Measurements from ENCODE around the gene GLRX.
"Not testable (repeated sequence)": the region's sequence is repeated elsewhere in the genome, so short reads cannot be mapped to it uniquely, and the experiment has no call there.

GLRX gene

GRCh38 chr5:95811461-95812073 lies 11.0 kb downstream of the GLRX start:
- in situ Hi-C loops (cut with MboI; ENCODE audit: low sequenced_read_pairs), result not testable (repeated sequence)

DNA sequence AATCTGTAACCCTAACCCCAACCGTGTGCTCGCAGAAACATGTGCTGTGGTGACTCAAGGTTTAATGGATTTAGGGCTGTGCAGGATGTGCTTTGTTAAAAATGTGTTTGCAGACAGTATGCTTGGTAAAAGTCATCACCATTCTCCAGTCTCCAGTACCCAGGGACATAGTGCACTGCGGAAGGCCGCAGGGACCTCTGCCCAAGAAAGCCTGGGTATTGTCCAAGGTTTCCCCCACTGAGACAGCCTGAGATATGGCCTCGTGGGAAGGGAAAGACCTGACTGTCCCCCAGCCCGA lies 11.5 kb downstream of the GLRX start:
- in situ Hi-C loops (cut with MboI; ENCODE audit: low sequenced_read_pairs), result not testable (repeated sequence)

GRCh38 chr5:95810305-95811125 lies 12.0 kb downstream of the GLRX start:
- in situ Hi-C loops (cut with MboI; ENCODE audit: low sequenced_read_pairs), result no loop called here

- in situ Hi-C loops (cut with MboI; ENCODE audit: low sequenced_read_pairs), result no loop called here
Measured at GRCh38 chr5:95809414-95809960, 13.0 kb downstream of the GLRX start.

DNA sequence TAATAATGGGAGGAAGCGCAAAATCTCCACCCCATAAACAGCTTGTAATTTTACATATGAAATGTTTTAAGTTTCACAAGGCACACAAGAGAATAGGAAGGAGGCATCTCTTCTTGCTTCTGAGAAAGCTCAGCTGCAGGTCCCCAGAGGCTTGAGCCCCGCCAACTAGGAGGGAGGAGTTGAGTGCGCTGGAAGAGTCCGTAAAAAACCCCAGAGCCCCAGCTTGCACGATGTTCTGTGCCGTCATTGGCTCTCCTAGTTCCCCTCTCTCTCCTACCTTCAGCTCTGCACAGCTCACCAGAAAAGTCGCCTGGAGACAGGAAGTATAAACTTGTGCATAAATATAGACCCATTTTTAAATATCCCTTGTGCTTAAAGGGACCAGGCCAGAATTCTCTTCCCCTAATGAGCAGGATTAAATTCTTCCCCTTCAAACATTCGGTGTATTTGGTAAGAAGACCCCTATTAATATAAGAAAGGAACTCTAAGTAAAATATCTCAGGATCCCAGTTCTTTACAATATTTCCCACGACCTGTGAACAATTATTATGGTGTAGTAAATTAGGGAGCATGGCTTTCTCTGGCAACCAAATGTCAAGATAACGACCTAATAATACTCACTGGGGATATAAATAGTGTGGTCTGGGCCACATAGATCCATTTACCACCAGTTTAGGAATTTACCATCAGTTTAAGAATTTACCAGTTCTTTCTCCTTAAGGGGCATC lies 13.7 kb downstream of the GLRX start:
- in situ Hi-C loops (cut with MboI; ENCODE audit: low sequenced_read_pairs), result no loop called here

DNA sequence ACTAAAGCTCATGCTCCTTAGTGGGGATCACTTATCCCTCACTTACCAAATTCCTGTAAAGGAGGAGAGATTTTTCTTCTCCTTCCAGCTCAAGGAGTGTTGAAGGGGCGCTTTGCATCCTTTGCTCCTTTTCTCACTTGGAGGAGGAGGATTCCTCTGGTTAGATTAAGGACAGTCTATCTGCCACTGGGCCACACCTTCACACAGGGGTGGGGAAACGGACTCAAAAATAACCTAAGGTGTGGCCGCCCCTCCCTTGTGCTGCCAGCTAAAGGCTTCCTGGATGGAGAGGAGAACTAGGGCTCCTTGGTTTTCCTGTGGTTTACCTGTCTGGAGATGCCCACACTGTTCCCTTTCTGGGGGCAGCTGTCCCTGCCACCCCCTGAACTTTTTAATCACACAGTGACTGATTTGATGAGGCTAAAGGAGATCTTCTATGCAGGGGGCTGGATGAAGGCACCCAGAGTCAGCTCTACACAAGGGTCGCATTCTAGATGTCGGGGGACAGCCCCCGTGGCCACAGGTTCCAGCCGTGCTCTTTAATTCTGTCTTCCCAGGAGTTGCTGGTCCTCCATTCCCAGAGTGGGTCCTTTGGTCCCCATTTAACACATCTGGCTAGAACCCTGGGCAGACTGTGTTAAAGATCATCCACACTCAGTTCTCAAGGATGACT lies 14.4 kb downstream of the GLRX start:
- in situ Hi-C loops (cut with MboI; ENCODE audit: low sequenced_read_pairs), result no loop called here

DNA sequence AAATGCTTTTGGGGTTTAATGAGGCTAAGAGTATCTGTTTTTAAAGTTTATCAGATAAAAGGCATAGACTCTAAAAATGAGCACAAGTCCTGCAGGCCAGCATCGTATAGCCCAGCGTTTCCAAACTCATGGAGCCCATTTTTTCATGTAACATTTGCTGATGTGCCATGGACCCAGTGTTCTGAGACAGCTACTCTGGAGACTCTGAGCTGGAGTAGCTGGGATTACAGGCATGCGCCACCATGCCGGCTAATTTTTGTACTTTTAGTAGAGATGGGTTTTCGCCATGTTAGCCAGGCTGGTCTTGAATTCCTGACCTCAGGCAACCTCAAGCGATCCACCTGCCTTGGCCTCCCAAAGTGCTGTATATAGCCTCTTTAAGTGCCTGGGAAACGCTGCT lies 15.8 kb downstream of the GLRX start:
- in situ Hi-C loops (cut with MboI; ENCODE audit: low sequenced_read_pairs), result no loop called here

DNA sequence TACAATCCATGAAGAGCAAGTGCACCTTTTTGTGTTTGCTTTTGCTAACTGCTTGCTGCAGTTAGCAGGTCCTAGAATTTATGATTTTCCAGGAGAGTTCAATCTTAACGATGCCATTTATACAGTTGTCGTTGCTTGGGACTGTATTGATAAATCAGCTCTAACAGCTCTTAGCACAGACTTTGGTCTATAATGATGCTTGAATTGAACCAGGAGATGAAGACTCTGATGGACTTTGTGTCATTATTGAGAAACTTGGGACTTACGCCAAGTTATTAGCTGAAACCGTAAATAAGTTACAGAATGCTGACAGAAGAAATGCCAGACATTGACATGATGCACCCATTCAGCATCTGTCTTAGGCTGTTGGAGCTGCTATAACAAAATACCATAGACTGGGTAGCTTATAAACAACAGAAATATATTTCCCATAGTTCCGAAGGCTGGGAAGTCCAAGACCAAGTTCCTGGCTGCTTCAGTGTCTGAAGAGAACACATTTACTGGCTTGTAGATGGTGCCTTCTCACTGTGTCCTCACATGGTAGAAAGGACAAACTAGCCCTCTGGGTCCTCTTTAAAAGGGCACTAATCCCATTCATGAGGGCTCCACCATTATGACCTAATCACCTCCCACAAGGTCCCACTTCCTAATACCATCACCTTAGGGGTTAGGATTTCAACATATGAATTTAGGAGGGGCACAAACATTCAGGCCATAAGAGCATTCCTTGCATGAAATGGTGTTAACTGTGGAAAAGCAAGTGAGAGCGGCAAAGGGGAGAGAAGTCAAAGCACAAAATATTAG lies 17.6 kb downstream of the GLRX start:
- in situ Hi-C loops (cut with MboI; ENCODE audit: low sequenced_read_pairs), result no loop called here

DNA sequence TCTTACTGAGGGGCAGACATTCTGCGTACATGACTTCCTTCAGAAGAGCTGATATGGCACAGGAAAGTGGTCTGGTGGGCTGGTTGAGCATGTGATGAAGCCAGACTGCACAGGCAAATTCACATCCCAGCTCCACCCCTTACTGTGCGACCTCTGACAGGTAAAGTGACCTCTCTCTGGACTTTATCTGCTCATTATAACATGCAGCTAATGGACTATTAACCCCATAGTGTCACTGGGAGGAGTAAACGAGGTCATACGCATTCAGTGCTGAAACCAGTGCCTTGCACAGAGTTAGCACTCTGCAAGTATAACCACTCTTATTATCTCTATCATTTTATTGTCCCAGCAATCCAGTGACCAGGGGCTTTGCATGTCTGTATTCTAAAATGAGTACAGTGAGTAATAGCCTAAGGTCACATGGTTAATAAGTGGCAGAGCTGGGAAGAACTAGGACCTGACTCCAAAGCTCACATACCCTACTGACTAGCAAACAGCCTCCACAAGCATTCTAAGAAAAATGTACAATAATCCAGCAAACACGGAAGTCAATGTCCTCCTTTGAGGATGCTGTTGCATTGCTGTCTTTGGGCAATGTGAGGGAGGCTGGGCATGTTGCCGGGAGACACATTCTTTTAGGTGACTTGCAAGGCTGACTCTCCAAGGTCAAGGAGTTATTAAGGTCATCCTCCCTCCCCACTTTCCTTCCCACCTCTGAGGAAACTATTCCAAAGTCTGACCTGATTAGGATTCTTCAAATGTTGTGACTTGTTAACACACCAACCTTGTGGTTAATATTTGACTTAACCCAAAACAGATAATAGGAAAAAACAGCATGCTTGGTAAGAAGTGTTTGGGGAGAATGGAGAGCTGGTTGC lies 19.0 kb downstream of the GLRX start:
- in situ Hi-C loops (cut with MboI; ENCODE audit: low sequenced_read_pairs), result no loop called here

DNA sequence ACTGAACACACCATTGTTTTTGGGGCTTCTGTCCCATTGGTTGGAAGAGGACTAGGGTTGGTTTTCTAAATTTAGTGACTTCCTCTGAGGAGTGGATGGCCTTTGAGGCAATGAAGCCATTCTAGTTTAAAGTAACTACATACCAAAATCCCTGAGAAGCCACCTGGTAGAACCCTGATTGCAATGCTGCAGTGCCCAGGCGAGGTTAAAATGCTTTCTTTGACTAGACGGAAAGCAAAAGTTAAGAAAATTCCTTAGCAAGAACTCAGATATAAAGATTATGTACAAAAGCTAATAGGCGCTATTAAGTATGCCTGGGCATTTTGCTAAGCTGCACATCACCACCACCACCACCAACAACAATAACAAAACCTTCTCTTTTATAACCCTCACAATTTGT lies 20.6 kb downstream of the GLRX start:
- in situ Hi-C loops (cut with MboI; ENCODE audit: low sequenced_read_pairs), result no loop called here

DNA sequence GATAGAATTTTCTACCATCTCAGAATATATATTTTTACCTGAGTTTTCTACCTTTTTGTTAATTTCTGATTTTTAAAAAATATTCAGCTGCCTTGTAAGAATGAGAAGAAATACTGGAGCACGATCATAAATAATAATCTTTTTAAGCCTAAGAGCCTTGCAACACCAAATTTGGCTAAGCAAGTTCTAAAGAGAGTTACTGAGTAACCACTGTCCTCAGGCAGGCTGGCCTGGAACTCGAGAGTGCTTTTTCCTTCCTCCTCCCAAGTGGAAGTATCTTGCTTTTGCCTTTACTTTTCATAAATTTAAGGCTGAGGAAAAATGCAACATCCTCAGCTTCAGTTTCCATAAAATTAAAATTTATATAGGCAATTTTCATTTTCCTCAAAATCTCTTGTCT lies 21.0 kb downstream of the GLRX start:
- in situ Hi-C loops (cut with MboI; ENCODE audit: low sequenced_read_pairs), result no loop called here

- in situ Hi-C loops (cut with MboI; ENCODE audit: low sequenced_read_pairs), result no loop called here
Measured at GRCh38 chr5:95800553-95800952, 22.0 kb downstream of the GLRX start.

DNA sequence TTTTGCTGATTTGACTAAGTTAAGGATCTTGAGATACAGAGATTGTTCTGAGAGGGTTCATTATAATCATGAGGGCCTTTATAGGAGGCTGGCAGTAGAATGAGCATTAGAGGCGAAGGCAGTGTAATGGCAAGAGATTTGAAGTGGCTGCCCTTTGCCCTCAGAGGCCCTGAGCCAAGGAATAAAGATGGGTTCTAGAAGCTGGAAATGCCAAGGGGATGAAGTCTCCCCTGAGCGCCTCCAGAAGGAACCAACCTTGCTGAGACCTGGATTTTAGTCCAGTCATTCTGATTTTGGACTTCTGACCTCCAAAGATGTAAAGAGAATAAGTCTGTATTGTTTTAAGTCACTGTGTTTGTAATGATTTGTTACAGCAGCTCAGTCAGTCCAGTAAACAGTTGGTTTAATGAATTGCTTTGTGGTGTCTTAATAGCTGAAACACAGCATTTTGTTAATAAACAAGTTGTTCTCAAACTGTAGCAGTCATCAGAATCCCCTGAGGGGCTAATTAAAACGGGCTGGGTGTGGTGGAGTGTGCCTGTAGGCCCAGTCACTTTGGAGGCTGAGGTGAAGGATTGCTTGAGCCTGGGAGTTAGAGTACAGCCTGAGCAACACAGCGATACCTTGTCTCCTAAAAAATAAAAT lies 23.2 kb downstream of the GLRX start:
- in situ Hi-C loops (cut with MboI; ENCODE audit: low sequenced_read_pairs), result no loop called here

DNA sequence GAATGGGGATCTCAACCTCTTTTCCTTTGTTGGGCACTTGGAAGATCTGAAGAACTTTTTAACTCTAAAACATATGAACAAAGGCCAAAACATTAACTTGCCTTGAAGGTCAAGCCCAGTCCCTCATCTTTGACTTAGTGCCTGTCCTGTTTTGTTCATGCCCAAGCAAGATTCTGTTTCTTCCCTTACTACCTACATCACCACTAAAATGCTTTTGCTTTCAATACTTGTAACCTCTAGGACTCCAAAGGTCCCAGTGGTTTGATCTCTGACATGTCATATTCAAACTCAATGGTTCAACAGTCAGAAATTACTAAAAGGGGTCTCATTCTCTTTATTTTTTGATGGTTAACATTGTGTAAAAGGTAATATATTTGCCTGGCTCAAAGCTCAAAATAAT lies 24.0 kb downstream of the GLRX start:
- in situ Hi-C loops (cut with MboI; ENCODE audit: low sequenced_read_pairs), result no loop called here

DNA sequence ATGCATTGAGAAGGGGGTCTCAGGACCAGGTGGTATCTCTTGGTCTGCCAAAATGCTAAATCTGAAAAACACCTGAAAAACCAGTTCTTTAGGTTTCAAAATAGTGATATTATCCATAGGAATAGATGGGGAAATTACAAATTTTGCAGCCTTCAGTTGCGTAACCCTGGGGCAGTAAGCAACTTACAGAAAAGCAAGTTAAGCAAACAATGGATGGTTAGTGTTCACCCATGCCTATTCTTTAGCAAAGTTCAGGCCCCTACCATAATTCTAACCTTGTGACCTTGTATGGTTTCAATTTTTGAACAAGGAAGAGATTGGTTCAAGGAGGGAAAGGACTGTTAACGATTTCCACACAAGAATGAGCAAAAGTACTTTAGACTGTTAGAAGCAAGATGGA lies 24.5 kb downstream of the GLRX start:
- in situ Hi-C loops (cut with MboI; ENCODE audit: low sequenced_read_pairs), result no loop called here

DNA sequence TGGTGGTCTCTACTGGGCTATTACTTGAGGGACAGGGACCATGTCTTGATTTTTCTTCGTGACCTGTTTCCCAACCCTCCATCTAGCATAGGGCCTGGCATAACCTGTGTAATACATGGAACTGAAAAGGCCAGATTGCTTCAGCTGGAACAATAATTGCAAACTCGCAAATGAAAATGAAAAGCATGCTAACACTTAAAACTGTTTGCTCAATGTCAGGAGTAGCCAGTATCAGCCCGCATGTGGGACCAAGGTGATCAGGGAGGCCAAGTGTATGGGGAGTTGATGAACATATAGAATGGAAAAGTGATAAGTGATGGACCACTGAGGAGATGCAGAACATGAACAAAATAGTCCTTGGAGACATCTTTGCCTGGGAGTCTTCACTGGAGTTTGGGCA lies 25.2 kb downstream of the GLRX start:
- in situ Hi-C loops (cut with MboI; ENCODE audit: low sequenced_read_pairs), result no loop called here

DNA sequence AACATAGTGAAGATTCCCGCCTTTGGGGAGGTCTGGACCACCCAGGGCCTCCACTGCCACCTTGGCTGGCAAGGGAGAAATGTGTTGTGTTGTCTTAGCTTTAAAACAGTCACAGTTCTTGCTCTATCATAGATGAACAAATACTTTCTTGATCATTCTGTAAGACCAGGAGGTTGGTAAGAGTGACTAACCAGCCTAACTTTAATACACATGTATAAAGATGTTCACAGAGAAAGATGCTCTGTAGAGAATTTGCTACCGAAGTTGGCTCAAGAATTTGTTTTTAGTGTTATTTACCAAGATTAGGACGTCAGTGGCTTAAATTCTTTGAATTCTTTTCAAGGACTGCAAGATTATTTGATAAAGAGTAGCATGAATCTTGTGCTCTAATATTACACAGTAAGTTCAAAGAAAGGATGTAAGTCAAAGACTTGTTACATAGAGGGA lies 28.4 kb downstream of the GLRX start:
- in situ Hi-C loops (cut with MboI; ENCODE audit: low sequenced_read_pairs), result no loop called here

DNA sequence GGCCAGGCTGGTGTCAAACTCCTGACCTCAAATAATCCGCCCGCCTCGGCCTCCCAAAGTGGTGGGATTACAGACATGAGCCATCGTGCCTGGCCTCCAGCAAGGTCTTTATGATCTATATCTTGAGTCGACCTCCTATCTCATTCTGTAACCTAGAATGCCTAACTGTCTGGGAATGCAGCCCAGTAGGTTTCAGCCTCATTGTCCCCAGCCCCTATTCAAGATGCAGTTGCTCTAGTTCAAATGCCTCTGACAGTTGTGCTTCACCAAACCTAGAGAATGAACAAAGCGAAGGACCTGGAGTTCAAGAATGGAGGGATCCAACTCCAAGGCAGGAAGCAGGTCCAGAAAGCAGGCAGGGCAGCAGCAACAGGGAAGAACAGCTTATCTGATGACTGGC lies 30.8 kb downstream of the GLRX start:
- in situ Hi-C loops (cut with MboI; ENCODE audit: low sequenced_read_pairs), result no loop called here

DNA sequence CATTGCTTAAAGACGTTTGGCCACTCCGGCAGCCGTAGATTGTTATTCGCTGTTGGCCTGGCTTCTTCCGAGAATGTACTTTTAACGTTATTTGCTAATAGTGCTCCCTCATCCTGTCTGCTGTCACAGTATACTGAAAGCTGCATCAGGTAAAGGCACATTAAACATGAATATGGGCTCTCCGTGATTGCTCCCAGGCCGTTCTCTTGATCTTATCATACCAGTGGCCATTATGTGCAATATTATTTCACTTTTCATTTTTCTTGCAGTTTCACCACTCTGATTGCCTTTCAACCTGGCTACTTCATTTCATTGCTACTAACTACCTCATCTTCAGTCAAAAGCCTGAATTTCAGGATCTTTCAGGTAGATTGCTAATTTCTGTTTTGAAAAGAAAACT lies 34.0 kb downstream of the GLRX start:
- in situ Hi-C loops (cut with MboI; ENCODE audit: low sequenced_read_pairs), result no loop called here
